Ureter (tissue), 1 donor: ENCODE results near the gene ZNF496. TPM values are rescaled to one million over a fixed set of nuclear protein-coding genes. Genes with fewer than 3 reads are reported as not detected.

Experiments used
- total RNA-seq: library from RNA; stranded (reverse); gene quantifications from one replicate; pipeline ENCODE4 v1.2.4, GENCODE V29; 2023
- donor health status: DM: yes; HTN: yes; CAD: no.

Gene ZNF496
- total RNA-seq, 1 donor from 2014 or later = 25.7 TPM

Other genes starting within 250 kb of the ZNF496 start
- gene ZNF669, start 227.5 kb downstream of the ZNF496 start, total RNA-seq = 9.0 TPM
- 46.4 TPM for gene ZNF124, start 159.8 kb downstream of the ZNF496 start, total RNA-seq
- not detected for gene VN1R5, start 75.8 kb downstream of the ZNF496 start, total RNA-seq
- gene NLRP3, start 84.3 kb upstream of the ZNF496 start, total RNA-seq = 1.9 TPM
- not detected for gene OR2B11, start 126.2 kb upstream of the ZNF496 start, total RNA-seq
- 0.08 TPM for gene OR2C3, start 204.6 kb upstream of the ZNF496 start, total RNA-seq
- 0.91 TPM for gene GCSAML, start 217.3 kb upstream of the ZNF496 start, total RNA-seq